Activated CD4-positive, alpha-beta T cell treated with anti-CD3 and anti-CD28 coated beads, Interleukin-2, amount 50 U/mL, for 24 hours (primary cell): Measurements from ENCODE around the gene ARL3.
"Not testable (repeated sequence)": the region's sequence is repeated elsewhere in the genome, so short reads cannot be mapped to it uniquely, and the experiment has no call there.

Source experiments
- DNase-seq, 2 donors: peaks; one replicate each; pipeline ENCODE4 v3.0.0-alpha.2; 2020; ENCODE audit warnings: low read depth in 1 of 2, low spot score in 1 of 2

Gene ARL3, protein sequence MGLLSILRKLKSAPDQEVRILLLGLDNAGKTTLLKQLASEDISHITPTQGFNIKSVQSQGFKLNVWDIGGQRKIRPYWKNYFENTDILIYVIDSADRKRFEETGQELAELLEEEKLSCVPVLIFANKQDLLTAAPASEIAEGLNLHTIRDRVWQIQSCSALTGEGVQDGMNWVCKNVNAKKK

DNA sequence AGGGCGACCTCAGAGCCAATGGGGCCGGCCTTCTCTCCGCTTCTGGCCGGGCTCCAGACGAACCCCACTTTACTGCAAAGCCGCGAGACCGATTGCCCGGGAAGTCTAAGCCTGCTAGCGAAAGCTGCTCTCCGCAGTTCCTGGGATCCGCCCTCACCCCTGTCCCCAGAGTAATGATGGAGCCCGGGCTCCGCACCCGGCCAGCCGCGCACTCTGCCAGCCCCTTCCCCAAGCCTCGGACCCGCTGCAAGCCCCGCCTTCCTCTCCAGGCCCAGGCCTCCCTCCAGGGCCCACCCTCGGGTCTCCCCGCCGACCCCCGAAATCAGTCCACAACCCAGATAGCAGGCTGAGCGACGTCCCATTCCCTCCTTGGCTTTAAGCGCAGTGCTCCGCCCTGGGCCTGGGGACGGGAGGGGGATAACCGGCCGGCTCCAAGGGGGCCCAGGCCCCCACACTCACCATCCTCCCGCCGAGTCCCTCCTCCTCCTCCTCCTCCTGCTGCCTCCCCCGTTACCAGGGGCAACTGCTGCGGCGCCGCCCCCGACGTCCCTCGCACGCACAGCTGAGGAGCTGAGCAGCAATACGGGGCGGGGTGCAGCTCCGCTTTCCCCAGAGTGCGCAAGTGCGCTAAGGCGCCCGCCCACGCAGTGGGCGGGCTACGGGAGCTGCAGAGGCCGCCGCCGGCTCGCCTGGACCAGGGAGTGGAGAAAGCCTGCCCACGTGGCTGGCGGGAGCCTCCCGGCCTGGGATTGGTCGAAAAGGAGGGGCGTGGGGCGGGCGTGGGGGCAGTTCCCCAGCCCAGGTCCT lies at the start of gene ARL3:
TSS of gene ARL3 (minus strand) at position 584 of the 807 bp plus-strand sequence. CDS start at position 462, 122 bp downstream.
- DNase-seq: peak; percentile 90 to 93

DNA sequence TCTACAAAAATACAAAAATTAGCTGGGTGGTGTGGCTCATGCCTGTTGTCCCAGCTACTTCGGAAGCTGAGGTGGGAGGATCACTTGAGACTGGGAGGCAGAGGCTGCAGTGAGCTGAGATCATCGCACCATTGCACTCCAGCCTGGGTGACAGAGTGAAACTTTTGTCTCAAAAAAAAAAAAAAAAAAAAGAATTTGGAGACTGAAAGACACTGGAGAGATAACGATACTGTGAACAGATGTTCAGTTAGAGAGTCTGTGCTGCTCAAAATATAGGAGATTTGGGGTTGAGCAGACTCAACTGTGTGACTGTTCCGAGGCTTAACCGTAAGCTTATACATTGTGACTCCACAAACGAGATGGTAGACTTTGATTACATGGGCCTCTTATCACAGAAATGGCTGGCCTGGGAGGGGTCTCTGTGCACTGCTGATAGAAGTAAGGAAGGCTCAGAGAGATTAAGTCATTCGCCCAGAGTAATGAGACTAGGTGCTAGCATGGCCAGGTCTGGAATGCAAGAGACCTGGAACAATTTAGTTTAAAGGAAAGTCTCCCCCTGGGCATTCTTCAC lies 48.9 kb upstream of the ARL3 start:
- DNase-seq: no peak

DNA sequence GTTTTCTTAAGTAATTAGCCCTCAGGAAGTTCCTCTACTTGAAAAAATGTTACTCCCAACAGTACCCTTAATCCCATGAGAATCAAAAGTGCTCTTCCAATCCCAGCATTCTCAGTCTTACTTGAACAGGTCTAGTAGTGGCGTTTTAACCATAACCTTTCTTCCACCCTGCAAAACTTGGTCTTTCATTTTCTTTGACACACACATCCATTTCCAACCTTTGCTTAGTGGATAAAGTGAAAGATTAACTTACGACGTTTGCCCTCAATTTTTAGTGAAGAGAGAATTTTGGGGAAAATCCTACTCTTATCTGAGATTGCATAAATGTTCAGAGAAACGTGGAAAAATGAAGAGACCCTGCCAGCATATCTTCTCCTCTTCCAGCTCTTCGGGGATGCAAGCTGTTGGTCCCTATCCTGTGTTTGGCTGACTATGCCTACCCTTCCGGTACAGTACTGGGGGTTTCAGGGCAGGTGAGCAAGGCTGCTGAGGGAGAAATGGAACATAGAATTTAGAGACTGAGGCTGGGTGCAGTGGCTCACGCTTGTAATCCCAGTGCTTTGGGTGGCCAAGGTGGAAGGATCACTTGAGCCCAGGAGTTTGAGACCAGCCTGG lies 48.3 kb upstream of the ARL3 start:
- DNase-seq: no peak

DNA sequence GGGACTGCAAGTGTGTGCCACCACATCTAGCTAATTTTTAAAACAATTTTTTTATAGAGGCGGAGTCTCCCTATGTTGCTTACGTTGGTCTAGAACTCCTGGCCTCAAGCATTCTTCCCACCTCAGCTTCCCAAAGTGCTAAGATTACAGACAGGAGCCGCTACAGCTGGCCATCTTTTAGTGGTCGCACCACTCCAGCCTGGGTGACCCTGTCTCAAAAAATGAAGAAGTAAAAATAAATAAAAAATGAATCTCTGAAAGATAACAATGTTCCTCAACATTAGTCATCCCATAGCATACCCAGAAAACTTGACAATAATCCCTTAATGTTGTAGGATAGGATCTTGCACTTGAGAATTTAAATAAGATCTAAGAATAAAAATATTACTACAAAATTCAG lies 47.8 kb upstream of the ARL3 start:
- no peak for DNase-seq

DNA sequence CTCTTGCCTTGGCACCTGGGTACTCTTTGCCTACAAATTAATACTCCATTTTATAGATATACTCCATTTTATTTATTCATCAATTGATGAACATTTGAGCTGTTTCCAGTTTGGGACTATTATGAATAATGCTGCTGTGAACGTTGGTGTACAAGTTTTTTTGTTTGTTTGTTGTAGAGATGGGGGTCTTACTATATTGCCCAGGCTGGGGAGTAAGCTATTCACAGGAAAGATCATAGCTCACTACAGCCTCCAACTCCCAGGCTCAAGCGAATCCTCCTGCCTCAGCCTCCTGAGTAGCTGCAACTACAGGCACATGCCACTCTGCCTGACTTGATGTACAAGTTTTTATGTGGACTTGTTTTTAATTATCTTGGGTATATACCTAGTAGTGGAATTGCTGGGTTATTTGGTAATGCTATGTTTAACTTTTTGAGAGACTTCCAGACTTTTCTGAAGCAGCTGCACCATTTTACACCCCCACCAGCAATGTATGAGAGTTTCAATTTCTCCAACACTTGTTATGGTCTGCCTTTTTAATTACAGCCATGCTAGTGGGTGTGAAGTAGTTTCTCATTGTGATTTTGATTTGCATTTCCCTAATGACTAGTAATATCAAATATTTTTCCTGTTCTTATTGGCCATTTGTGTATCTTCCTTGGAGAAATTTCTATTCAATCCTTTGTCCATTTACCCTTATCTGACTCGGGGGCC lies 45.5 kb upstream of the ARL3 start:
- no peak for DNase-seq

DNA sequence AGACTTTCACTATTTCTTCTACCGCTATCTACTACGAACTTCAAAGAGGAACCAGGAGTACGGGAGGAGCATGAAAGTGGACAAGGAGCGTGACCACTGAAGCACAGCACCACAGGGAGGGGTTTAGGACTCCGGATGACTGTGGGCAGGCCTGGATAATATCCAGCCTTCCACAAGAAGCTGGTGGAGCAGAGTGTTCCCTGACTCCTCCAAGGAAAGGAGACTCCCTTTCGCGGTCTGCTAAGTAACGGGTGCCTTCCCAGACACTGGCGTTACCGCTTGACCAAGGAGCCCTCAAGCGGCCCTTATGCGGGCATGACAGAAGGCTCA lies 44.7 kb upstream of the ARL3 start:
- DNase-seq: not testable (repeated sequence)

DNA sequence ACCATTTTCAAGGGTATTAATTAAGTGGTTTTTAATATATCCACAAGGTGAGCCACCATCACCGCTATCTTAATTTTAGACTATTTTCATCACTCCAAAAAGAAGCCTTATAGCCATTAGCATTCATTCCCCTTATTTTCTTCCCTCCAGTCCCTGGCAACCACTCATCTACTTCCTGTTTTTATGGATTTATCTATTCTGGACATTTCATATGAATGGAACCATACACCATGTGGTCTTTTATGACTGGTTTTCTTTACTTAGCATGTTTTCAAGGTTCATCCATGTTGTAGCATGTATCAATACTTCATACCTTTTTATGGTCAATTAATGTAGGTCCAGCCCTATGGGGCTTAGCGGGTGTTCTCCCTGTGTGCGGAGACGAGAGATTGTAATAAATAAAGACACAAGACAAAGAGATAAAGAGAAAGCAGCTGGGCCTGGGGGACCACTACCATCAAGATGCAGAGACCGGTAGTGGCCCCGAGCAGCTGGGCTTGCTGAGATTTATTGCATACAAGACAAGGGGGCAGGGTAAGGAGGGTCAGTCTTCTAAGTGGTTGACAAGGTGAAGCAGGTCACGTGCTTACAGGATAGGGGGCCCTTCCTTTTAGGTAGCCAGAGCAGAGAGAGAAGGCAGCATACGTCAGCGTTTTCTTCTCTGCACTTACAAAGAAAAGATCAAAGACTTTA lies 44.2 kb upstream of the ARL3 start:
- no peak for DNase-seq

DNA sequence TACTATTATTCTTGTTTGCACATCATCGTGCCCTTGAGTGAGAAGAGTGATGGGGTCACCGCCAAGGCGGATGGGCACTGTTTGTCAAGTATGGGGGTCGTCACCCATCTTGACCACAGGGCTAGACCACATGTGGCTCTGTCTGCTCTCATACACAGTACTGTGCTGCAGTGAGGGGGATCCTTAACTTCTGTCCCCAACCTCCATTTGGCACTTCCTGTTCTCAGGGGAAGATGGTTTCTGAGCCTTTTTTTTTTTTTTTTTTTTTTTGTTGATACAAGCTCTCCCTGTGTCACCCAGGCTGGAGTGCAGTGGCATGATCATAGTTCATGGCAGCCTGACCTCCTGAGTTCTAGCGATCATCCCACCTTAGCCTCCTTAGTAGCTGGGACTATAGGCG lies 43.1 kb upstream of the ARL3 start:
- no peak for DNase-seq

DNA sequence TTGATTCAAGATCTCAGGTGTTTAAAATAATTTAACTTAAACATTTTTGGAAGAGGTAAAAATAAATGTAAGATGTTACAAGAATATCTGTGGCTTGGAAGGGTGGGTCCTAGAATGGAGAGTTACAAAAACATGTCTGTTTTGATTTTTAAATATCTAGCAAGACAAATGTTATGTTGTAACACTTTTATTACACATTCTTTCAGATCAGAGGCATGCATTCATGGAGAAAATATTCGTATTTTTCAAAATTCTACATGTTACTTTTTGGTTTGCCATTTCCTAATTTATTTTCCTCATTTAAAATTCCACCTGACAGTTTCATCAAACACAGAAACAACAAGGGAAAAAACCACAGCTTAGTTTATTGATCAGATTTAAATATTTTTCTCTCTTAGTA lies 39.5 kb upstream of the ARL3 start:
- DNase-seq: no peak

DNA sequence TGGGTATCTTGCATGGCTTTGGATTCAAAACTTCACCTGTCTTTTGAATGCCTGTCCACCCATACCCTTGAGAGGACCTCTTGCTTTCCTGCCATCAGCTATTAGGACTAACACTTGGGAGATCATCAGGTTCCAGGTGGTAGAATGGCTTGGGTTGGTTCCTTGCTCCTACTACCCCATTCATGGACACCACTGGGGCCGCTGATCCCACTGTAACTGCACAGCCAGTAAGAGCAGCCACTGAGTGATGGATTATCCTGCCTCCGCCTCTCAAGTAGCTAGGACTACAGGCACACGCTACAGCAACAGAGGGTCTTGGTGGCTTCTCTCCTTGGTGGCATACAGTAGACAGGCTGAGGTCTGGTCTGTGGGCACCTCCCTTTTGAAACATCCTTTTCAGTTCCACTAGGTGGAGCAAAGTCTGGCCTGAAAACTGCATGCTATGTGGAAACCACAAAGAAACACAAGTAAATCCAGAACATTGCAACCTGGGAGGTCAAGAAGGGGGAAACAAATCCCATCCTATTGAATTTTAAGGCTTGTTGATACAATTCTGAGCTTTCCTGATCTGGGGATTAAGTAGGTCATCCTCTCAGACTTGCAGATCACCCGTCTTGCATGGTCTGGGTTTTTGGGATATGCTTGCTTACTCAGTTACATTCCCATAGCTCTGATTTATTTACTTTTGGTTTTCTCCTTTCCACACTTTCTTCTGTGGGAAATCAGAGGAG lies 38.9 kb upstream of the ARL3 start:
- no peak for DNase-seq

DNA sequence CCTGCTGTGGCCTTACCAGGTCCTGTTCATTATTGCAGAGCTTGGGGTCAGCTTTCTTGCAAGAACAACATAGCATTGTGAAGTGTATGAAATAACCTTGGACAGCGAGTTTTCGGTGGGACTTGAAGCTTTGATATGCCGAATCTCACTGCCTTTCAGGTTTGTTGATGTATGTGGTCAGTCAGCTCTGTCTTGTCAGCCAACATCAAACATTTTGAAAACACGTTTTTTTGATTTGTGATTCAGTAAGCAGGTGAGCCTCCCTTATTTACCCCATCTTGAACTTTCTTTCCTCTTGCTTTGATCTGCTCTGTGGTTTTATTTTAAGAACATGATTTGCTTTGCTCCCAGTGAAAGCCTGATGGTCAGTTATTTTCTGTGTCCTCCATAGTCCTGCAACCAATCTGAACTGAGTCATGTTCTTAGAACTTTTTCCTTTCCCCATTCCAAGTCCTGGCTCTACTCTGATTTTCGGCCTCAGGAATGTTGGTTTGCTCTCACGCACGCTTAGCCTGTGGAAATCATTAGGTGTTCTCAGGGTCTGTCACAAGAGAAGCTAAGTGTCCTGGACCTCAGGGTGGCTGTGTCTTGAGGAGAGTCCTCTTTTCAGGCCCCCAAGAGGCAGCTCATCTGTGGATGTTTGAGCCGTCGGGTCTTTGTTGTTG lies 38.2 kb upstream of the ARL3 start:
- DNase-seq: no peak

DNA sequence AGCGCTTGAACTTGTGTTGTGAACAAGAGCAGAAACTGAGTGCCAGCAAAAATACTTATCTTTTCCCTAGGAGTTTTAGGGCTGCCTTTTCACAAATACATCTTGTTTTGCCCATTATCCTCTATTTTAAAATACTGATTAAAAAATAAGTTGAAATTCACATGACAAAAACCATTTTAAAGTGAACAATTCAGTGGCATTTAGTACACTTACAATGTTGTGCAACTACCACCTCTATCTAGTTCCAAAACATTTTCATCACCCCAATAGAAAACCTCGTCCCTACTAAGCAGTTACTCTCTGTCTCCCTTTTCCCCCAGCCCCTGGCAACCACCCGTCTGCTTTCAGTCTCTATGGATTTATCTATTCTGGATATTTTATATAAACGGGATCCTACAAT lies 31.0 kb upstream of the ARL3 start:
- DNase-seq: no peak

DNA sequence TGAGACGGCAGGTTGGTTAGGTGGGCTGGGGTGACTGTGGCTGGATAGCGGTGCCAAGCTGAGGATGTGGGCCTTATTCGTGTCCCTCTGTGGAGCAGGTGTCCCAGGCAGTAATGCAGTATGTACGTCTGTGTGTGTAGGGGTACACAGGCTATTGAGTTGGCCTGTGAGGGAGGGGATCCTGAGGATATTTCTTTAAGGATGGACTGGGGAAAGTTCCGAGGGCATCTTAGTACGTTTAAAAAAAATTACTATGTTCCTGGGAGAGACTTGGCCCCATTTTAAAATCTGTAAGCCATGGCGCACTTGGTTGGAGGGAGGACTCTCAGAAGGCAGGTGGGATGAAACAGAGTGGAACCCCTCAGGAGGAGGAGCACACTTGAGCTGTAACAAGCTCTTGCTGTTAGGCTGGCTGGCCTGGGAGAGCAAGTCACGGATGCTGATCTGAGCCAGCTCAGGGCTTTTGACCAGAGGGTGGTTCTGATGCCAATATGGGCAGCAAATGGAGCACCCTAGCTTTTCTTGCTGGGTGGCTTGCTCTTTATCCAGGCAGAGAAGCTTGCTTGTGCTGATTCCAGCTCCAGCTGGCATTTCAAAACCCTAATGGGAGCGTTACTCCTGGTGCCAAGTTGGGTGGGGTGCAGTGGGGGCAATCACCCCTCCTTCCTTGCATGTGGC lies 30.3 kb upstream of the ARL3 start:
- DNase-seq: no peak

DNA sequence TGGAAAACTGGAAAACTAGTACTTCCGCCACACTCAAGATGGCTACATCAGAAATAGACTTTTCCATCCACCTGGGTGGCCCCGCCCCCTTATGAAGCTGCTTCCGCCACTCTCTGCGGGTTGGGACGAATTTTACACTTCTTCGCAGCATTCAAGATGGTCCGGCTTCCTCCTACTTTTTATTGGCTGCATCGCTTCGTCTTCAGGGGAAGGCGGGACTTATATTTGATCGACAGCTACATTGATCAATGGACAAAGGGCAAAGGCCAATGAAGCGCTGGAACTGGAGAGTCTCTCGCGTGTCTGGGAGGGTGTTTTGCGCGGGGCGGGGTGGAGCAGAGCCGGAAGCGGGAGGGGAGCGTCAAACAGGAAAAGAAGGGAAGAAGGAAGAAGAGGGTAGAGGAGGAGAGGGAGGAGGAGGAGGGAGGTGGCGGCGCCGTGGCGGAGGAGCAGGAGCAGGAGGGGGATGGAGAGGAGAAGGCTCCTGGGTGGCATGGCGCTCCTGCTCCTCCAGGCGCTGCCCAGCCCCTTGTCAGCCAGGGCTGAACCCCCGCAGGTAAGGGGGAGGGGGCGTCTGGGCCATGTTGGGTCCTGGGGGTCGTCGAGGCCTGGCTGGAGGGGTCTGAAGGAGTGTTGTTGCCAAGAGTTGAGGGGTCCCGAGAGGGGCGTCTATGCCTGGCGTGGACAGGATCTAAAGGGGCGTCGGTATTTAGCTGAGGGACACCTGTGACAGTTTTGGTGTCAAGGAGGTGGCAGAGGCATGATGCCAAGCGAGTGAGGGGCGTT lies 29.6 kb upstream of the ARL3 start, which contains the start of gene WBP1L:
TSS of gene WBP1L (plus strand) at position 361 of the 786 bp plus-strand sequence. CDS start at position 467, 106 bp downstream.
- DNase-seq: peak; percentile 83 to 96

DNA sequence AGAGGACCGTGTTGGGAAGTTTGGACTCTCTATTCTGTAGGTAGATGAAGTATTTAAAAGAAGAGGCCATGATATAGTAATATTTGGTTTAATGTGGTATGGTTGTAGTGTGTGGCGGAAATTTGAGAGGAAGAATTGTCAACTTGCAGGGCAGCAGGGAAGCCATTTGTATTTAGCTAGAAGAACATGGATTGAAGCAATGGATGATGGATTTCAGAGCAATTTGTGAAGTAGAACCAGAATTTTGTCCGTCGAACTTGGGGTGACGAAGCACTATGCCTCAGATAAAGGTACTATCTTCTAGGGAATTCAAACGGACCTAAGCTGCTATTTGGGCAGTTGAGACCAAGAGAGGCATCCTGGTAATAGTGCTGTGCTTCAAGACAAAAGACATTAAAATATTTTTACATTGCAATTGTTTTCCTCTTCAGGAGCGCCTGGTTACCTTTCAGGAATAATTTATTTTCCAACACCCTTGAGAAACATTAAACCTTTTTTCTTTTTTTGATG lies 28.9 kb upstream of the ARL3 start:
- no peak for DNase-seq

DNA sequence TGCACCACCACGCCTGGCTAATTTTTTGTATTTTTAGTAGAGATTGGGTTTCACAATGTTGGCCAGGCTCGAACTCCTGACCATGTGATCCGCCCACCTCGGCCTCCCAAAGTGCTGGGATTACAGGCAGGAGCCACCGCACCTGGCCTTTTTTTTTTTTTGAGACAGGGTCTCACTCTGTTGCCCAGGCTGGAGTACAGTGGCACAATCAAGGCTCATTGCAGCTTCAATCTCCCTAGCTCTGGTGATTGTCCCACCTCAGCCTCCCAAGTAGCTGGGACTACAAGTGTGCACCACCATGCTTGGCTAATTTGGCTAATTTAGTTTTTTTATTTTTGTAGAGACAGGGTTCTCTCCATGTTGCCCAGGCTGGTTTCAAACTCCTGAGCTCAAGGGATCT lies 28.1 kb upstream of the ARL3 start:
- not testable (repeated sequence) for DNase-seq

DNA sequence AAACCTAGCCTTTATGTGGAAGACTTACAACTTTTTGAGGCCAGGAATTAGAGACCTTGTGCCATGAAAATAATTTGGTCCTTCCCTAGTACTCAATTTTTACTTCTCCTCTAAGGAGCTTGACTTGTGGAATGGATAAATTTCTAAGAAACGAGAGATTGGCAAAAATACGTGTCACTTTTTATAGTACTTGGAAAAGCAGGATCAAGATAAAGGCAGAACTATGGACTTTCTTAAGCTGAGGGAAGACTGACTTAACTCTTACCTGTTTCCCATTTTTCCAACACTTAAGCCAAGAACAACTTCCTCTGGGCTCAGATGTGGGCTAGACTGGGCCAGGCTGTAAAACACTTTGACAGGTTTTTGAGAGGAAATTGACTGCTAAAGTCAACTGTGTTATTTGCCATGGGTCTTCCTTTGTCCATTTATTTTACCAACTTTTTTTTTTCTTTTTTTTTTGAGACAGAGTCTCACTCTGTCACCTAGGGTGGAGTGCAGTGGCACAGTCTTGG lies 27.6 kb upstream of the ARL3 start:
- no peak for DNase-seq

DNA sequence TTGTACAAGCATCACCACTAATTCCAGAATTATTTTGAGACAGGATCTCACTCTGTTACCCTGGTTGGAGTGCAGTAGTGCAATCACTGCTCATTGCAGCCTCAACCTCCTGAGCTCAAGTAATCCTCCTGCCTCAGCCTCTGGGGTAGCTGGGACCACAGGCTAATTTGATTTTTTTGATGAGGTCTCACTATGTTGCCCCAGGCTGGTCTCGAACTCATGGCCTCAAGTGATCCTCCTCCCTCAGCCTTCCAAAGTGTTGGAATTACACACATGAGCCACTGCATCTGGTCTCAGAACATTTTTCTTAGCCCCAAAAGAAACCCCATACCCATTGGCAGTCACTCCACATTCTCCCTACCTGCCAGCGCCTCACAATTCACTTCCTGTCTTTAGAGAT lies 26.0 kb upstream of the ARL3 start:
- DNase-seq: no peak
